IMR-90 (cell line): ENCODE measurements around the gene ATG7. TPM values are rescaled to one million over a fixed set of nuclear protein-coding genes. Genes with fewer than 3 reads are reported as not detected.

ENCODE experiments used
- ATAC-seq: fragments of 200-7000 bp; cut with Tn5 transposase; 2 replicates; pipeline ENCODE4 v1.9.1; 2020; ENCODE audit warnings: low read depth, mild to moderate bottlenecking, moderate library complexity
- BruUV-seq: library from RNA; stranded (reverse); fragments of 400-500 nt; replicated peaks from 2 replicates; lab custom pipeline; 2021; lab: Mats Ljungman, UMichigan
- CTCF ChIA-PET: fragments of 300-600 bp; formaldehyde crosslinking; extraction: SDS; loops from one replicate; lab custom pipeline; 2021; ENCODE audit warnings: antibody characterized with exemption; lab: Yijun Ruan, JAX
- POLR2A ChIA-PET: fragments of 300-600 bp; sonication (Branson Sonifier 250); formaldehyde crosslinking; loops from one replicate; lab custom pipeline; 2022; ENCODE audit warnings: antibody characterized with exemption; ENCODE audit not compliant: unreplicated experiment; lab: Charles Lee
- DNase-seq: peaks from one replicate; pipeline ENCODE4 v3.0.0; 2013
- H2AFZ ChIP-seq: replicated peaks from 2 replicates; pipeline ENCODE3; 2013; ENCODE audit warnings: low read length, mild to moderate bottlenecking; ENCODE audit not compliant: poor library complexity
- H2AK5ac ChIP-seq: 2 replicates; pipeline ENCODE4 v1.6.1; 2013; ENCODE audit warnings: low read depth, low read length, inconsistent platforms
- H2AK9ac ChIP-seq: replicated peaks from 2 replicates; pipeline ENCODE3; 2013; ENCODE audit warnings: mild to moderate bottlenecking, low read depth, low read length, moderate library complexity; ENCODE audit not compliant: poor library complexity
- H2BK120ac ChIP-seq: 2 replicates; pipeline ENCODE4 v1.6.1; 2013; ENCODE audit warnings: low read depth, low read length, inconsistent platforms
- H2BK15ac ChIP-seq: 3 replicates; pipeline ENCODE4 v1.6.1; 2013; ENCODE audit warnings: low read depth, low read length, inconsistent platforms
- H2BK20ac ChIP-seq: 2 replicates; pipeline ENCODE4 v1.6.1; 2013; ENCODE audit warnings: low read depth, mild to moderate bottlenecking, inconsistent platforms, low read length, moderate library complexity
- H2BK5ac ChIP-seq: 2 replicates; pipeline ENCODE4 v1.6.1; 2013; ENCODE audit warnings: mild to moderate bottlenecking, low read depth, low read length, inconsistent platforms; ENCODE audit not compliant: poor library complexity, severe bottlenecking
- H3K14ac ChIP-seq: replicated peaks from 2 replicates; pipeline ENCODE4 v1.6.1; 2013; ENCODE audit warnings: low read depth, low read length, inconsistent platforms
- H3K18ac ChIP-seq: 2 replicates; pipeline ENCODE4 v1.6.1; 2013; ENCODE audit warnings: low read depth, low read length, control low read depth
- H3K23ac ChIP-seq: 2 replicates; pipeline ENCODE4 v1.6.1; 2013; ENCODE audit warnings: low read depth, low read length, inconsistent platforms
- H3K27ac ChIP-seq: 2 replicates; pipeline ENCODE4 v1.5.1; 2013; ENCODE audit warnings: mild to moderate bottlenecking, control low read depth, low read length; ENCODE audit not compliant: insufficient read depth
- H3K27me3 ChIP-seq: 2 replicates; pipeline ENCODE4 v1.6.1; 2013; ENCODE audit warnings: low read length; ENCODE audit not compliant: control insufficient read depth, insufficient read depth
- H3K36me3 ChIP-seq: 2 replicates; pipeline ENCODE4 v1.6.1; 2013; ENCODE audit warnings: low read length, mixed read lengths; ENCODE audit not compliant: control insufficient read depth, insufficient read depth
- H3K4ac ChIP-seq: 2 replicates; pipeline ENCODE4 v1.6.1; 2013; ENCODE audit warnings: low read depth, low read length, inconsistent platforms
- H3K4me1 ChIP-seq: 2 replicates; pipeline ENCODE4 v1.6.1; 2013; ENCODE audit warnings: low read length, mixed read lengths; ENCODE audit not compliant: control insufficient read depth, insufficient read depth
- H3K4me2 ChIP-seq: 2 replicates; pipeline ENCODE4 v1.6.1; 2013; ENCODE audit warnings: low read depth, mild to moderate bottlenecking, control low read depth, low read length, moderate library complexity
- H3K4me3 ChIP-seq: 2 replicates; pipeline ENCODE4 v1.5.1; 2013; ENCODE audit warnings: low read depth, mild to moderate bottlenecking, control low read depth, low read length, moderate library complexity; ENCODE audit not compliant: insufficient read depth
- H3K56ac ChIP-seq: 2 replicates; pipeline ENCODE4 v1.6.1; 2013; ENCODE audit warnings: low read length, inconsistent platforms; ENCODE audit not compliant: insufficient read depth; ENCODE audit errors: extremely low read depth
- H3K79me1 ChIP-seq, 2 experiments: 2 replicates each; pipeline ENCODE4 v1.6.1; 2013; ENCODE audit warnings: low read length in 2 of 2, inconsistent platforms in 1 of 2, low read depth in 1 of 2
- H3K9ac ChIP-seq: 2 replicates; pipeline ENCODE4 v1.6.1; 2013; ENCODE audit warnings: low read depth, low read length, control low read depth
- H3K9me1 ChIP-seq: 2 replicates; pipeline ENCODE4 v1.6.1; 2013; ENCODE audit warnings: low read length, inconsistent platforms; ENCODE audit not compliant: insufficient read depth
- H3K9me3 ChIP-seq: 2 replicates; pipeline ENCODE4 v1.6.1; 2013; ENCODE audit warnings: low read length; ENCODE audit not compliant: control insufficient read depth, insufficient read depth
- H4K20me1 ChIP-seq: 2 replicates; pipeline ENCODE4 v1.6.1; 2013; ENCODE audit warnings: low read length, inconsistent platforms; ENCODE audit not compliant: insufficient read depth
- H4K5ac ChIP-seq: 2 replicates; pipeline ENCODE4 v1.6.1; 2013; ENCODE audit warnings: mild to moderate bottlenecking, low read depth, low read length, control low read depth
- H4K8ac ChIP-seq, 2 experiments: 2 replicates each; pipeline ENCODE4 v1.6.1; 2013; ENCODE audit warnings: low read depth in 2 of 2, low read length in 2 of 2, control low read depth in 1 of 2, inconsistent platforms in 1 of 2
- H4K91ac ChIP-seq: 2 replicates; pipeline ENCODE4 v1.6.1; 2013; ENCODE audit warnings: low read depth, low read length, inconsistent platforms; ENCODE audit not compliant: insufficient read depth
- BHLHE40 ChIP-seq: fragments of 150-350 bp; IDR thresholded peaks from 2 replicates; pipeline ENCODE4 v1.6.1; 2016; ENCODE audit warnings: mild to moderate bottlenecking, low read depth, low read length
- CEBPB ChIP-seq: IDR thresholded peaks from 2 replicates; pipeline ENCODE4 v1.6.1; 2012; ENCODE audit warnings: low read depth, low read length, improper control_type of control experiment
- CHD1 ChIP-seq: IDR thresholded peaks from 2 replicates; pipeline ENCODE4 v1.6.1; 2012; ENCODE audit warnings: low read depth, low read length, improper control_type of control experiment
- CTCF ChIP-seq: conservative IDR thresholded peaks from 2 replicates; pipeline ENCODE4 v1.5.1; 2012; ENCODE audit warnings: mild to moderate bottlenecking, low read depth, low read length, improper control_type of control experiment
- FOS ChIP-seq: fragments of 150-350 bp; IDR thresholded peaks from 2 replicates; pipeline ENCODE4 v1.6.1; 2016; ENCODE audit warnings: low read depth, low read length
- MAFK ChIP-seq: IDR thresholded peaks from 2 replicates; pipeline ENCODE4 v1.6.1; 2012; ENCODE audit warnings: low read depth, low read length, improper control_type of control experiment
- MAZ ChIP-seq: IDR thresholded peaks from 2 replicates; pipeline ENCODE4 v1.6.1; 2012; ENCODE audit warnings: low read depth, mild to moderate bottlenecking, low read length, improper control_type of control experiment, moderate library complexity, borderline replicate concordance
- MXI1 ChIP-seq: IDR thresholded peaks from 2 replicates; pipeline ENCODE4 v1.6.1; 2012; ENCODE audit warnings: low read depth, mild to moderate bottlenecking, low read length, moderate library complexity, borderline replicate concordance
- NFE2L2 ChIP-seq: fragments of 150-350 bp; IDR thresholded peaks from 2 replicates; pipeline ENCODE4 v1.6.1; 2016; ENCODE audit warnings: low read depth, mild to moderate bottlenecking, low read length
- POLR2A ChIP-seq: IDR thresholded peaks from 2 replicates; pipeline ENCODE4 v1.6.1; 2012; ENCODE audit warnings: mild to moderate bottlenecking, low read depth, low read length
- RAD21 ChIP-seq: IDR thresholded peaks from 2 replicates; pipeline ENCODE4 v1.6.1; 2012; ENCODE audit warnings: low read length, improper control_type of control experiment
- RCOR1 ChIP-seq: IDR thresholded peaks from 2 replicates; pipeline ENCODE4 v1.6.1; 2012; ENCODE audit warnings: mild to moderate bottlenecking, low read length, improper control_type of control experiment; ENCODE audit not compliant: insufficient replicate concordance
- RFX5 ChIP-seq: IDR thresholded peaks from 2 replicates; pipeline ENCODE4 v1.8.0; 2012; ENCODE audit warnings: low read depth, mild to moderate bottlenecking, low read length, moderate library complexity
- SMC3 ChIP-seq: fragments of 150-350 bp; IDR thresholded peaks from 2 replicates; pipeline ENCODE4 v1.6.1; 2016; ENCODE audit warnings: low read depth, mild to moderate bottlenecking, antibody characterized with exemption, low read length, moderate library complexity
- USF2 ChIP-seq: fragments of 150-350 bp; IDR thresholded peaks from 2 replicates; pipeline ENCODE4 v1.6.1; 2017; ENCODE audit warnings: mild to moderate bottlenecking, antibody characterized with exemption, low read length, low read depth
- WGBS, 2 experiments: methylation state at CpG; one replicate each; pipeline versions ENCODE4 v1.1.5 to v1.1.7; 2013; ENCODE audit warnings: missing lambda C conversion rate in 2 of 2; ENCODE audit not compliant: insufficient read length in 1 of 2; ENCODE audit errors: extremely low coverage in 2 of 2; 5-methylcytosine and 5-hydroxymethylcytosine counted together
- dilution Hi-C: fragments of 300-500 bp; cut with HindIII; formaldehyde crosslinking; loops from one replicate; pipeline ENCODE4 v1.14.3; 2018; ENCODE audit warnings: low sequenced_read_pairs; ENCODE audit not compliant: unreplicated experiment
- in situ Hi-C: fragments of 300-500 bp; cut with MboI; formaldehyde crosslinking; loops from 3 replicates; pipeline ENCODE4 v1.14.3; 2019; ENCODE audit warnings: low sequenced_read_pairs, inconsistent platforms, mixed read lengths
- intact Hi-C: fragments of 100-400 bp; cut with micrococcal nuclease; formaldehyde crosslinking; loops from 2 replicates; pipeline ENCODE4 v1.10.0; 2022
- polyA plus RNA-seq, 3 experiments: library from polyadenylated mRNA; depleted of rRNA; stranded (reverse); fragments of >200 nt; gene quantifications; 2 replicates each; pipeline ENCODE4 v1.2.3, GENCODE V29; 2012; ENCODE audit warnings: low replicate concordance in 1 of 3
- total RNA-seq: library from RNA; depleted of rRNA; stranded (reverse); fragments of >200 nt; gene quantifications from 2 replicates; pipeline ENCODE4 v1.2.3, GENCODE V29; 2012
- TF ChIP-seq, protein P1 (sequence below): fragments of 150-350 bp; IDR thresholded peaks from 2 replicates; pipeline ENCODE4 v1.6.1; 2016; ENCODE audit warnings: low read depth, mild to moderate bottlenecking, low read length, moderate library complexity, borderline replicate concordance

Gene ATG7
- total and polyA plus RNA-seq, 2 of the 4 experiments (the other 2 are of a cell fraction) = 15.6 to 51.4 TPM

GRCh38 chr3:11513817-11514135 is 241.6 kb downstream of the ATG7 start:
- in situ Hi-C loops = no loop called here

More at GRCh38 chr3:11513817-11514135, 241.6 kb downstream of the ATG7 start:
- Histone ChIP-seq H4K5ac (no peak overlapping the region), H3K9me3 (no peaks in the 10 kb centered on the region), H4K20me1 (peaks cover 3% of the 10 kb centered on the region; the same call in 1 of the 2 replicates), H4K8ac (peak overlapping the region; percentile 2 to 77; a peak in 2 of 4 replicates), H3K9ac (no peak overlapping the region), H3K4me3 (no peak overlapping the region), H3K4ac (peak overlapping the region; percentile 87), H3K36me3 (no peaks in the 10 kb centered on the region), H3K14ac (peak overlapping the region; percentile 75), H3K4me2 (no peak overlapping the region), H3K27me3 (no peaks in the 10 kb centered on the region), H3K27ac (no peak overlapping the region), H2BK20ac (peak overlapping the region; percentile 77), H2AK9ac (no peak overlapping the region), H3K18ac (peak overlapping the region; percentile 5; the same call in 1 of the 2 replicates), H2AK5ac (peak overlapping the region; percentile 82; the same call in 1 of the 2 replicates), H3K4me1 (peaks cover 14% of the 10 kb centered on the region), H2BK5ac (peak overlapping the region; percentile 73), H2AFZ (no peak overlapping the region), H3K9me1 (peaks cover 15% of the 10 kb centered on the region), H2BK15ac (peak overlapping the region; percentile 72), H3K79me1 (peaks cover 9 to 26% of the 10 kb centered on the region in 2 experiments), H3K23ac (peak overlapping the region; percentile 69; the same call in 1 of the 2 replicates), H3K56ac (no peak overlapping the region), H4K91ac (peak overlapping the region; percentile 22), H2BK120ac (peak overlapping the region; percentile 84)
- intact Hi-C loops (no loop called here), dilution Hi-C loops (no loop called here)
- POLR2A ChIA-PET = no interaction called here
- BruUV-seq = no TSS peak
- ATAC-seq (no peak), DNase-seq (no peak)
- CTCF ChIA-PET = no interaction called here
- WGBS, 2 experiments = no CpG with 5 or more reads among the region's 3 CpGs
- TF ChIP-seq MAFK (no peak), SMC3 (no peak), BHLHE40 (no peak), FOS (no peak), USF2 (no peak), RCOR1 (no peak), CHD1 (no peak), RFX5 (no peak), RAD21 (no peak), MAZ (no peak), CEBPB (no peak), CTCF (no peak), MXI1 (no peak), POLR2A (no peak), NFE2L2 (no peak)
- TF ChIP-seq, protein P1, sequence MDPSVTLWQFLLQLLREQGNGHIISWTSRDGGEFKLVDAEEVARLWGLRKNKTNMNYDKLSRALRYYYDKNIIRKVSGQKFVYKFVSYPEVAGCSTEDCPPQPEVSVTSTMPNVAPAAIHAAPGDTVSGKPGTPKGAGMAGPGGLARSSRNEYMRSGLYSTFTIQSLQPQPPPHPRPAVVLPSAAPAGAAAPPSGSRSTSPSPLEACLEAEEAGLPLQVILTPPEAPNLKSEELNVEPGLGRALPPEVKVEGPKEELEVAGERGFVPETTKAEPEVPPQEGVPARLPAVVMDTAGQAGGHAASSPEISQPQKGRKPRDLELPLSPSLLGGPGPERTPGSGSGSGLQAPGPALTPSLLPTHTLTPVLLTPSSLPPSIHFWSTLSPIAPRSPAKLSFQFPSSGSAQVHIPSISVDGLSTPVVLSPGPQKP = no peak
